Gastroesophageal sphincter (tissue), 4 donors: ENCODE results near the gene SLC25A10. TPM values are rescaled to one million over a fixed set of nuclear protein-coding genes. Genes with fewer than 3 reads are reported as not detected.

Experiments
- ATAC-seq: fragments of 150-250 bp; one replicate; pipeline ENCODE4 v1.9.1; 2016; ENCODE audit warnings: mild to moderate bottlenecking, moderate library complexity
- H3K27ac ChIP-seq, 4 donors: fragments of 200-600 bp; sonication (generic) in 3 of 4; 1 replicate in 3 of 4; 2 replicates in 1 of 4; pipeline ENCODE4 v1.5.1; 2016 to 2019
- H3K27me3 ChIP-seq: fragments of 200-600 bp; sonication (generic); one replicate; pipeline ENCODE4 v1.5.1; 2019
- H3K36me3 ChIP-seq, 2 donors: fragments of 200-600 bp; sonication (generic); one replicate each; pipeline ENCODE4 v1.5.1; 2019; ENCODE audit warnings: control low read depth in 1 of 2
- H3K4me1 ChIP-seq, 3 donors: fragments of 200-600 bp; sonication (generic); 1 replicate in 2 of 3; 2 replicates in 1 of 3; pipeline ENCODE4 v1.5.1; 2016 to 2019; ENCODE audit warnings: control low read depth in 2 of 3
- H3K4me3 ChIP-seq, 2 donors: fragments of 200-600 bp; sonication (generic); one replicate each; pipeline ENCODE4 v1.5.1; 2019; ENCODE audit warnings: mild to moderate bottlenecking in 1 of 2, moderate library complexity in 1 of 2
- H3K9me3 ChIP-seq, 3 donors: fragments of 200-600 bp; sonication (generic); one replicate each; pipeline ENCODE4 v1.5.1; 2017 to 2019; ENCODE audit warnings: control low read depth in 2 of 3
- CTCF ChIP-seq, 4 experiments: fragments of 200-600 bp in 2 of 4; fragments of 450-650 bp in 2 of 4; sonication (generic) in 1 of 4; IDR thresholded peaks; one replicate each; pipeline ENCODE4 v1.5.1; 2017 to 2019; ENCODE audit warnings: antibody characterized with exemption in 4 of 4, mild to moderate bottlenecking in 2 of 4, moderate library complexity in 2 of 4
- EP300 ChIP-seq: sonication (generic); formaldehyde crosslinking; IDR thresholded peaks from one replicate; pipeline ENCODE4 v1.6.1; 2017; ENCODE audit warnings: antibody characterized with exemption, mild to moderate bottlenecking
- POLR2A ChIP-seq, 2 donors: fragments of 450-650 bp; IDR thresholded peaks; one replicate each; pipeline ENCODE4 v1.6.1; 2017; ENCODE audit warnings: antibody characterized with exemption in 2 of 2, mild to moderate bottlenecking in 2 of 2, moderate library complexity in 1 of 2
- POLR2AphosphoS5 ChIP-seq: sonication (generic); formaldehyde crosslinking; IDR thresholded peaks from one replicate; pipeline ENCODE4 v1.6.1; 2017; ENCODE audit warnings: antibody characterized with exemption
- WGBS, 2 donors: methylation state at CpG; one replicate each; pipeline ENCODE4 v1.1.5; 2018; ENCODE audit warnings: low coverage in 1 of 2; 5-methylcytosine and 5-hydroxymethylcytosine counted together
- total RNA-seq, 4 donors: library from RNA; depleted of rRNA; stranded (reverse); fragments of >200 nt; gene quantifications; one replicate each; pipeline ENCODE4 v1.1.0, GENCODE V29; 2016

The SLC25A10 gene
- total RNA-seq, 4 donors from 2014 or later, result 3.0 to 8.8 (median 5.0) TPM

GRCh38 chr17:81666342-81667191 is 45.5 kb upstream of the SLC25A10 start, which contains the start of the genes CCDC137 and OXLD1:
Gene CCDC137, plus strand, starts transcription at chr17:81666737. Its CDS starts 30 bp downstream, at chr17:81666767.
Gene OXLD1, minus strand, starts transcription at chr17:81666605. Its CDS starts 28 bp downstream, at chr17:81666577.
- Histone ChIP-seq H3K27me3 (no peaks in the 10 kb centered on the region), H3K36me3 (peaks cover 0 to 42% of the 10 kb centered on the region in 2 donors), H3K27ac (peak within 1 kb of the TSS; percentile 76 to 97 (median 90)), H3K9me3 (no peaks in the 10 kb centered on the region), H3K4me3 (peak within 1 kb of the TSS; percentile 76 to 88), H3K4me1 (peaks cover 0 to 40% (median 21%) of the 10 kb centered on the region in 3 donors)
- no CpG with 5 or more reads among the region's 96 CpGs for WGBS, 2 donors
- TF ChIP-seq EP300 (no peak), POLR2A (IDR thresholded peaks at IDR 0.05) (peak; percentile 80 to 82), POLR2AphosphoS5 (peak; percentile 92), CTCF (IDR thresholded peaks at IDR 0.05) (no peak)
- ATAC-seq, result peak; percentile 99

- WGBS, 2 donors, result 89 to 100% methylated on average over 2 to 17 of the region's 18 CpGs
- Histone ChIP-seq H3K4me1 (peaks cover 0 to 40% (median 21%) of the 10 kb centered on the region in 3 donors), H3K4me3 (peak overlapping the region in 1 of 2 donors; percentile 88), H3K27me3 (no peaks in the 10 kb centered on the region), H3K36me3 (peaks cover 0 to 54% of the 10 kb centered on the region in 2 donors), H3K9me3 (no peaks in the 10 kb centered on the region), H3K27ac (no peak overlapping the region)
- TF ChIP-seq EP300 (no peak), CTCF (IDR thresholded peaks at IDR 0.05) (no peak), POLR2AphosphoS5 (no peak), POLR2A (IDR thresholded peaks at IDR 0.05) (no peak)
- no peak for ATAC-seq
Measured at GRCh38 chr17:81667754-81668153, 44.3 kb upstream of the SLC25A10 start.

- H3K9me3 ChIP-seq, result no peaks in the 10 kb centered on the region
- WGBS, 2 donors, result no CpG with 5 or more reads among the region's 18 CpGs
Measured at GRCh38 chr17:81672504-81672903, 39.6 kb upstream of the SLC25A10 start.

GRCh38 chr17:81672954-81673353 is 39.1 kb upstream of the SLC25A10 start:
- peaks cover 0 to 68% of the 10 kb centered on the region in 2 donors for H3K36me3 ChIP-seq
- no peak overlapping the region for H3K27ac ChIP-seq
- no peaks in the 10 kb centered on the region for H3K27me3 ChIP-seq
- no peak for ATAC-seq
- 90 to 96% methylated on average over 2 to 4 of the region's 16 CpGs for WGBS, 2 donors
- no peak for TF ChIP-seq POLR2A (IDR thresholded peaks at IDR 0.05)
- no peak for TF ChIP-seq POLR2AphosphoS5
- no peak for TF ChIP-seq EP300
- TF ChIP-seq CTCF (IDR thresholded peaks at IDR 0.05), result no peak
- peaks cover 0 to 14% (median under 1%) of the 10 kb centered on the region in 3 donors for H3K4me1 ChIP-seq
- H3K4me3 ChIP-seq, result no peak overlapping the region
- H3K9me3 ChIP-seq, result no peaks in the 10 kb centered on the region

More at GRCh38 chr17:81672504-81672903, 39.6 kb upstream of the SLC25A10 start:
- TF ChIP-seq POLR2A (IDR thresholded peaks at IDR 0.05), result no peak
- TF ChIP-seq POLR2AphosphoS5, result no peak
- no peak for TF ChIP-seq EP300
- no peak for TF ChIP-seq CTCF (IDR thresholded peaks at IDR 0.05)
- Histone ChIP-seq H3K27ac (no peak overlapping the region), H3K4me1 (peaks cover 0 to 19% (median 5%) of the 10 kb centered on the region in 3 donors), H3K36me3 (peaks cover 0 to 68% of the 10 kb centered on the region in 2 donors), H3K27me3 (no peaks in the 10 kb centered on the region), H3K4me3 (no peak overlapping the region)
- no peak for ATAC-seq
